Measurements from ENCODE around the gene SLC10A1.
A peak's percentile ranks its signal among the peaks of the same experiment; 100 is the strongest.

The SLC10A1 gene

DNA sequence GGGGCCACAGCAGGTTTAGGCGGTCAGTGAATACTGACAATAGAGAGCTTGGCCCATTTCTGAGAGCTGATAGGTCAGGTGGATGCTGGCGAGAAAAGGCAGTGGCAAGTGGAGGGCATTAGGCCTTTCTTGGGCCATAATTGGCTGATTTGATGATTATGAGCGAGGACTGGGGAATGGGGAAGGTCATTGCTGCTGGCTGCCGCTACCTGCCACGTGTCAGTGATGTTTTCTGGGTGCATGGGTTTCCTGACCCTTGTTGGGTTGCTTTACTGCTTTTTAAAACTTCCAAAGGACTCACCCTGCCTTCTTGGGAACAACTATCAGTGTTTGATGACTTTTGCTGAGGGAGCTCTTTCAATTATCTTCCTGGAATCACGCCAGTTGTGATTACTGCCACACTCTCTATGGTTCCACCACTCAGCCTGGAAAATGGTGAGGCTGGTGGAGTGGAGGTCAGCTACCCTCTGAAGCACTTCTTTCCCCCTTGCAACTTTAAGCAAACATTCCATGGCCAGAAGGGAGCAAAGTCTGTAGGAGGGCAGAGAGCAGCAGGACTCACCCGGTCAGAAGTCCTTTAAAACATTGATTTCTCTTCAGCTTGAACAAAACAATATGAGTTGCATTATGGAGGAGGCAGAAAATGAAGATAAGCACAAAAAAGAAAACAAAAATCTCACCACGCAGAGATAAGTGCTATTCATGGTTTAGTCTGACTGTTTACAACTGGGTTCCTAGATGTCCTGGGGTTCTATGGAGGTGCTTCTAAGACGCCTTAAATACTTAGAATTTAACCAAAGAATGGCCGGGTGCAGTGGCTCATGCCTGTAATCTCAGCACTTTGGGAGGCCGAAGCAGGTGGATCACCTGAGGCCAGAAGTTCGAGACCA lies 12.1 kb upstream of the SLC10A1 start:
- no peak for DNase-seq (ENCODE audit: low spot score)

DNA sequence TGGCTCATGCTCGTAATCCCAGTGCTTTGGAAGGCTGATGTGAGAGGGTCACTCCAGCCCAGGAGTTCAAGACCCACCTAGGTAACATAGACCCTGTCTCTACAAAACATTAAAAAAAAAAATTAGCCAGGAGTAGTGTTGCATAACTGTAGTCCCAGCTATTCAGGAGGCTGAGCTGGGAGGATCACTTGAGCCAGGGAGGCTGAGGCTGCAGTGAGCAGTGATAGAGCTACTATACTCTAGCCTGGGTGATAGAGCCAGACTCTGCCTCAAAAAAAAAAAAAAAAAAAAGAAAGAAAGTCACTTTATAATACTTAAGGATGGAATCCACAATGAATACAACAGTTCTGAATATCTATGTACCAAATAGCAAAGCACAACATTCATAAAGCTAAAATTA lies 10.2 kb upstream of the SLC10A1 start:
- DNase-seq (ENCODE audit: low spot score), result no peak

DNA sequence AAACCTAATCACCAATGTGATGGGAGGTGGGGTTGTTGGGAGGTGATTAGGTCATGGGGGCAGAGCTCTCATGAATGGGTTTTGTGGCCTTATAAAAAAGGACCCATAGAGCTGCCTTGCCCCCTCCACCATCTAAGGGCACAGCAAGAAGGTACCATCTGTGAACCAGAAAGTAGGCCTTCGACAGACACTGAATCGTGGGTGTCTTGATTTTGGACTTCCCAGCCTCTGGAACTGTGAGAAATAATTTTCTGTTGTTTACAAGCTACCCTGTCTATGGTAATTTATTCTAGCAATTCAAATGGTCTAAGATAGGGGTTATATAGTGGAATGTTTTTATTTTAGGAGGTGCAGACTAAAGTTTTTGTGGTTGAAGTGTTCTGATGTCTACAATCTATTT lies 7.9 kb upstream of the SLC10A1 start:
- no peak for DNase-seq (ENCODE audit: low spot score)

DNA sequence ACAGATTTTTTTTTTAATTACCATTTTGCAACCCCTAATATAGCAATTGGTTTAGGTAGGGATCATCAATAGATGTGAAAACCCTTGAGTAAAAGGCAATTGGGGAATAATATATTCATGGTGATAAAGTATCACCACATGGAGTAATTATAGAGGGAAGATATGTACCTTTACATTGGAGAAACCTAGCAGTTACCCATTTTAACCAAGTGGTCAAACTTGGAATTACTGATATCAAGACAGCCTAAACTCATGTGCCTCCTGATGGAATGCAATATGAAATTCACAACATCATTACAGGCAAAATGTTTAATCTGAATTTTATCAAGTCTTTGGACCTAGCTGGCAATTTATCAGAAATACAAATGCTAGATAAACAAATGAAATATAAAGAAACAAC lies 6.7 kb upstream of the SLC10A1 start:
- DNase-seq (ENCODE audit: low spot score), result peak; percentile 16

DNA sequence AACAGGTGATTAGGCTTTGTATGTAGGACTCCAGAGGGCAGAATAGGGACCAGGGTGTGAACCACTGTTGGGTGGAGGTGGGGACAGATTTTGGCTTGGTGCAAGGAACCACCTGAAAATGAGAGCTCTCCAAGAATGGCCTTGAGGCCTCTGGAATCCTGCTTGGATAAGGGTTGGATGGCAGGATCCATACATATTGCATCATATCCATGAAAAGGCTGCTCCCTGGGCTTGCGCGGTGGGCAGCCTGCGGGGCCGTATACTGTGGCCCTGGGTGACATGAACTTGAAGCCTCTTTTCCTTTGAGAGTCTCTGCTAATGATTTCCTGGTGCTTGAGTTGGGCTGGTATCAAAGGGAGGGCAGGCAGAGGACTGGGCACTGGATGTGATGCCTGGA lies 1.3 kb upstream of the SLC10A1 start:
- no peak for DNase-seq (ENCODE audit: low spot score)

DNA sequence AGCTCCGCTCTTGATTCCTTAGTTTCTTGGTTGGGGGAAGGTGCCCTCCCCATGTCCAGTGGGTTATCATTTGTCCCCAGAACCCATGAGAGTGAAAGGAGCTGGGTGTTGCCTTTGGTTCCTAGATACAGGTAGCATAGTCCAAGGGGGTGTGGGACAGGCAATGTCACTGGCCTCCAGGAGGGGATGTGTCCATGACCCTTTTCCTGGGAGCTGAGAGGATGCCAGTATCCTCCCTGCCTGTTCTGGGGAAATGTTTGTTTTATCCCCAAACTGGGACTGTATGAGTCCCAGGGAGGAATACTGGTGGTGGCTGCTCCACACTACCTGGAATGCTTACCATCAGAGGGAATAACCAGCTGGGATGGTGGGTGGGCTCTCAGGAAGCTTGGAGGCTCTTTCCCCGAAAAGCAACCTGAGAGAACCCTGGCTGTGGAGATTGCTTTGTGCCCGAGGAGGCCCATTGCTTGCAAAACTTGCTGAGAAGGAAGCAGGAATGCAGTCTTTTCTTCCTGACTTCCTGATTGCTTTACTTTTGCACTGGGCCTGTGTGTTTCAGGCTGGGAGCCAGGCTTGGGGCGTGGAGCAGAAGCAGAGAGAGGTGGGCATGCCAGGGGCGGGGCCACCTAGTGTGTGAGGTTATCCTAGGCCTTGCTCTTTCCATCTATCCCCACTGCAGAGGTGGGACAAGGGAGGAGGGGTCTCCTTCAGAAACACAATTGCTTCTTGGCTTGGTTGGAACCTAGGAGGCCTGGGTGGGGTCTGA lies 715 bp upstream of the SLC10A1 start:
- no peak for DNase-seq (ENCODE audit: low spot score)

- DNase-seq (ENCODE audit: low spot score), result no peak
Measured at GRCh38 chr14:69795691-69796090, 1.4 kb downstream of the SLC10A1 start.

- DNase-seq (ENCODE audit: low spot score), result no peak
Measured at GRCh38 chr14:69794791-69795190, 2.2 kb downstream of the SLC10A1 start.

DNA sequence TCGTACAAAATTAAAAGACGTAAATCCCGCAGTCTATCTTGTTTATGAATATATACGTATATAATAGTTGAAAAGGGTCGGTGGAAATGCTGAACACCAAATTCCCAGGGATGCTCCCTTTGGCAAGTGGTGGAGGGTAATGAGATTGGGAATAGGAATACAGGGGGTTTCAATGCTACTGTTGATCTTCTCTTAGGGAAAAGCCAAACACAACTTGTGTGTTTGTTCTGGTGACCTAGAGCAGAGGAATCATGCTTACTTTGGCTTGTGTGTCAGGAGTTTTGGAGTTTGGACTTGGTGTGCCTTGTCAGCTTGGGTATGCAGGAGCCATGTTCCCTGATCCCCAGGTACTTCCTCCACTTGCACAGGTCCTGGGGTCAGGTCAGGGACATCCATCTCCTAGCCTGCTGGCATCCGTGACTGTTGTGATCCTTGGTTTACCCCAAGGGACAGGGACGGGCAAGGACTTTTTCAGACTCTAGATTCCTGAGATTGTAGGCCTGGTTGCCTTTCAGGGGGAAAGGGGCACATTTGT lies 4.1 kb downstream of the SLC10A1 start:
- no peak for DNase-seq (ENCODE audit: low spot score)

GRCh38 chr14:69789118-69789640 lies 7.9 kb downstream of the SLC10A1 start:
- no peak for DNase-seq (ENCODE audit: low spot score)

DNA sequence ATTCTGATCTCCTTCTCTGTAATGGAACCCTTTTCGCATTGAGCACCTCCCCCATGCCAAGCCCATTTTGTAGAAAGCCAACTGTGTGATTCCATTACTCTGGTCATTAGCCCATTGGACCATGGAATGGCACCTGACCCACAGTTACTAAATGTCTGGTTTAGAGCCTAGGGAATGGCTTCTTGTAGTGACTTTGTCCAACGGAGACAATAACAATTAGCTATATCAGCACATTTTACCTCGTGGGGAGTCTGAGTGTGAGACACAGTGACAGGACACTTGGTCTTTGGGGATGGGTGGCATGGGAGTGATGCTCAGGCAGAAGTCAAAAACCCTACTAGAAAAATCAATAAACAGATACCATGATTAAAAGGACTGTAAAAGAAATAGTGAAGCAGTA lies 10.4 kb downstream of the SLC10A1 start:
- DNase-seq (ENCODE audit: low spot score), result no peak

DNA sequence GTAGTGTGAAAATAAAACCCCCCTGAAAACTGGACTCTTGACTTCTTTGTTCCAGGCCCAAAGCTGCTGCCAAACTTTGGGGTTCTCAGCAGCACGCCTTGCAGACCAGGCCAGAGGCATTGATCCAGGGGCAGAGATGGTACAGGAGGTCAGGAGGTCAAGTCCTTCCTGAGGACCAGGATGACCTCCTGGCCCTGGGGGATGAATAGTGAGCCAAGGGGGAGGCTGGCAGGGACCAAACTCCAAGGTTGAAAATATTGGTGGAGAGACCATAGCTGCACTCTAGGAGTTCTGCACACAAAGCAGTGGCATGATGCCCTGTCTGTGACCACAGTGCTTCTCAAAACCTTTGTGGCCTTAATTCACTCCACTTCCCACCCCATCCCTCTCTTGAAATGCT lies 12.1 kb downstream of the SLC10A1 start:
- DNase-seq (ENCODE audit: low spot score), result no peak

GRCh38 chr14:69780952-69781351 lies 16.1 kb downstream of the SLC10A1 start:
- DNase-seq (ENCODE audit: low spot score), result no peak

GRCh38 chr14:69780092-69780491 lies 16.9 kb downstream of the SLC10A1 start:
- DNase-seq (ENCODE audit: low spot score), result no peak

GRCh38 chr14:69779088-69779487 lies 18.0 kb downstream of the SLC10A1 start:
- DNase-seq (ENCODE audit: low spot score), result no peak

DNA sequence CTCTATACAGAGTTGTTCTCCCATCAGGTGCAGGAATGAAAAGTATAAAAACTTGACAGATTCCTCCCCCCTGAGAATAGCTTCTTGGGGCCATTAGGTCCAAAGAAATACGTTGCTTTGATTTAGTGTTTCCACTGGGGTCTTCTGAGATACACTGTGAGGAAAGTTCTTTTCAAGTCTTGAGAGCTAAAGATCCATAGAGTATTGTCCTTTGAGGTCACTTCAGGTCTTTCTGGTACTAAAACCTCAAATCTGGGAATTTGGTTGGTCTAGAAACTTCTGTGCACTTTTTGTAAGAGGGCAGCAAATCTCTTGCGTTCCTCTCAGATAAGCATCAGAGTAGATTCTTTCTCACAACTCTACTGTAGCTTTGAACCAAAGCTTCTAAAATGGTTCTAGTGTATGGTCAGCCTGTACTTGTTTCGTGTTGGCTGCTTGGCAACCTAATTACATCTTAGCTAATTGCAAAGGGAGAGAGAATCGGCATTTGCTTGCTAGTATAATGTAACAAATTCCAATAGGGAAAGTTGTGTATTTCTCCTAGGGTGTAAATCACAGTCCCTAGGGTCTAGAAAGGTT lies 20.1 kb downstream of the SLC10A1 start:
- no peak for DNase-seq (ENCODE audit: low spot score)

GRCh38 chr14:69775012-69775411 lies 22.0 kb downstream of the SLC10A1 start:
- DNase-seq (ENCODE audit: low spot score), result no peak

GRCh38 chr14:69773571-69774276 lies 23.3 kb downstream of the SLC10A1 start:
- DNase-seq (ENCODE audit: low spot score), result no peak

DNA sequence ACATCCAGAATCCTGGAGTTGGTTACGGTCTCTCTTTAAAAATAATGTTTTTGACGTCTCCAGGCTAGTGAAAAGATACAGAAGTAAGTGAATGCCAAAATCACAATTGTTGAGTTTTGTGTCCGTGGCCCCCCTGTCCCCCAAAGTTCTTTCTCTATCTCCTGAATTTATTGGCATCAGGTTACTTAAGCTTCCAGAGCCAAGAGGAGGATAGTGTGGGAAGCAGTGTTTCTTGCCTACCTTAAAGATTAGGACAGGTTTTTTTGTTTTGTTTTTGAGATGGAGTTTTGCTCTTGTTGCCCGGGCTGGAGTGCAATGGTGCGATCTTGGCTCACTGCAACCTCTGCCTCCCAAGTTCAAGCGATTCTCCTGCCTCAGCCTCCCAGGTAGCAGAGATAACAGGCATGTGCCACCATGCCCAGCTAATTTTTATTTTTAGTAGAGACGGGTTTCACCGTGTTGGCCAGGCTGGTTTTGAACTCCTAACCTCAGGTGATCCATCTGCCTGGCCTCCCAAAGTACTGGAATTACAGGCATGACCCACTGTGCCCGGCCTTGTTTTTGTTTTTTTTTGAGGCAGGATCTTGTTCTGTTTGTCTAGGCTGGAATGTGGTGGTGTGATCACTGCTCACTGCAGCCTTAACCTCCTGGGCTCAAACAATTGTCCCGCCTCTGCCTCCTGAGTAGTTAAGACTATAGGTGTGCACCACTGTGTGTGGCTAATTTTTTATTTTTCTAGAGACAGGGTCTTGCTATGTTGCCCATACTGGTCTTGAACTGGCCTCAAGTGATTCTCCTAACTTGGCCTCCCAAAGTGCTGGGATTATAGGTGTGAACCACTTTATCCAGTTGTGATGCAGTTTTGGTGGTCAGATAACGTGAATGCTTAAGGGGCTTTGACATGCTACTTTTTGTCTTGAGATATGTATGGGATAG lies 24.7 kb downstream of the SLC10A1 start:
- DNase-seq (ENCODE audit: low spot score), result no peak

- no peak for DNase-seq (ENCODE audit: low spot score)
Measured at GRCh38 chr14:69771136-69771535, 25.9 kb downstream of the SLC10A1 start.

DNA sequence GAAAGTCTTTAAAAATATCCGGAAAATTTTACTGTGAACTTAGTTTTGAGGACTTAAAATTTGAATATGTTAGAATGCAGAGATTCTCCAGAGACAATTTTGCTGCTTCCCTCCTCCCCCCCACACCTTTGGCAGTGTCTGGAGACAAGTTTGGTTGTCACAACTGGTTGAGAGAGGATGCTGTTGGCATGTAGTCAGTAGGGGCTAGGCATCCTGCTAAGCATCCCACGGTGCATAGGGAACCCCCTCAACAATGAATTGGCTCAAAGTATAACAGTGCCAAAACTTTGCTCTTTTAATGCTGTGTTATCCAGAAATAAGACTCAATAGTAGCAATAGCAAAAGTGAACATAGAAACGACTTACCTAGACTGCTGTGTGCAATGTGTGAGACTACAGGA lies 26.5 kb downstream of the SLC10A1 start:
- DNase-seq (ENCODE audit: low spot score), result no peak
